UCSD-AML1 (cell line): ENCODE data around the gene SLC34A3.

Experiments
- DNase-seq: peaks from one replicate; lab custom pipeline; 2025; ENCODE audit not compliant: unreplicated experiment; lab: John Stamatoyannopoulos, UW

The SLC34A3 gene

DNA sequence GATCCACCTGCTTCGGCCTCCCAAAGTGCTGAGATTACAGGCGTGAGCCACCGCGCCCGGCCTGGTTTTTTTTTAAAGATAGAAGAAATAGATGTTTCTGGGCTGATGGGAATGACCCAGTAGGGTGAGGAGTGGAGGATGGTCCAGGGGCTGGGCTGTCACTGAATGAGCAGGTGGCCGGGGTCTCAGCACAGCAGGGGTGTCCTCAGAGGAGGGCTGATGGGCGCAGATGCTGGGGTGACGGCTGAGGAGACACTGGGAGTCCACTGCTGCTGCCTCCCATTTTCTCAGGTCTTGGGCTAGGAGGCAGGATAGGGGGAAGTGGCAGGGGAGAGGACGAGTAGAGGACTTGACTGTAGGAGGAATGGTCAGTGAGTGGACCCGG lies 44.5 kb downstream of the SLC34A3 start:
- no peak for DNase-seq

DNA sequence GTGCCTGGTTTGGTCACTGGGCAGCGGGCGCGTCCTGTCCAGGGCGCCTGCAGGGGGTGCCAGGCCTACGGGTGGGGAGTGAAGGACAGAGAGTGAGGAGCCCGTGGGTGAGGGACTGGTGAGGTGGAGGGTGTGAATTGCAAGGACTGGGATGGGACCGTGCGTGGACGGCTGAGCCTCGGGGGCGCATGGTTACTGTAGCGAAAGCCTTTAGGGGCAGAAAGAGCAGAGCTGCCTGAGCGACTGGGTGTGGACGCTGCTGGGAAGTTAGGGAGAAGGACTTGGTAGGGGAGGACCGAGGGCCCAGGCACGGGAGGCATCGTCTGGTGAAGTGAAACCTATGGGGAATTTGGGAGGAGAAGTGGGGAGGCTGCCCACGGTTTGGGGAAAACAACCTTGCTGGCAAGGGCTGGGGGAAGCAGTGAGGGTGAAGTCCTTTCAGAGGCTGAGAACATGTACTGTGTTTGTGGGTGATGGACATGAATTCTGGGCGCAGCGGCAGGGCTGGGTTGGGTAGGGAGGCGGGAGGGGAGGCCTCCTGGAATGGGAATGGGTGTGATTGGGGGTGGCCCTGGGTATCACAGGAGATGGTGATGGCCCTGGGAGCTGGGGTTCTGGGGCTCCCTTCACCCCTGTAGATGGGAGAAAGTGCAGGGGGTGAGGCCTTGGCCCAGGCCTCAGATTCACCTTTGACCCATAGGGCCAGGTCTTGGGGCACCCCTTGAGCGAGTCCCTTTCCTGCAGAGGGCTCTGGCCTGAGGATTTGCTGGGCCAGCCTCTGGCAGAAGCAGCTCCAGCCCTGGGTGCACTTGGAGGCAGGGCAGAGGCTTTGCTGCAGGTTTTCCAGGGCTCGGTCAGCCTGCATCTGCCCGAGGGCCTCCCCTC lies 45.1 kb downstream of the SLC34A3 start:
- DNase-seq = no peak

DNA sequence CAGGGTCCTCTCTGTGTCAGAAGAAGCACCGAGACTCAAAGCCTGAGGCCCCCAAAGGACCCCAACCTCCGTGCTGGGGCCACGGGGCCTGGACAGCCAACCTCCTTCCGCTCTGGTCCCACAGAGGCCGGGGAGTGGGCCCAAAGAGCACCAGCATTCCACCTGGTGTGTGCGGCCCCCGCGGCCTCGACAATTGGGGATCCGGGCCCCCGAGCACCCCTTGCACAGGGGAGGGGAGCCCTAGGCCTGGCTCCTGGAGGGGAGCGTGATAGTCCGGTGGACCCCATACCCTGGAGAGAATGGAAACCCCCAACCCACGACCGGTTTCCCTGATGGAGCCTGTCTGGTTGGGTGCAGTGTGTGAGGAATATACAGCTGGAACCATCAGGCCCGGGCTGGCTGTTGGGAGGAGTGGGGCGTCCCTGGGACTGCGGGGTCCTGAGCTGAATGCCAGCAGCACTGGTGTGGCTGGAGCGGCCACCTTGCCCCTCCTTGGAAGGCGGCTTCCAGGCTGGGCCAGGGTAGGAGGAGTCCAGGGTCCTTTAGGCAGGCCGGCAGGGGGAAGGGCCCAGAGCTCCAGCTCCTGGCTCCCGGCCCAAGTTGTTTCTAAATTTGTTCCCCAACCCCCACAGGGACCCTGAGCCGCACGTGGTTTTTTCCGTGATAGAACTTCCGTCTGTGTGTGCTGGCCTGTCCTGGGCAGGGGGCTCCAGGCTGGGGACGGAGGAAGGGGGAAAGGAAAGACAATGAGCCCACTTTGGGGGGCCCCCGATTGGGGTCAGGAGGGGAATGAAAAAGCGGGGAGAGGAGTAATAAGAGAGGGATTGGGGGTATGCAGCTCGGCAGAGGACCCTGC lies 46.0 kb downstream of the SLC34A3 start:
- peak; percentile 86 for DNase-seq

DNA sequence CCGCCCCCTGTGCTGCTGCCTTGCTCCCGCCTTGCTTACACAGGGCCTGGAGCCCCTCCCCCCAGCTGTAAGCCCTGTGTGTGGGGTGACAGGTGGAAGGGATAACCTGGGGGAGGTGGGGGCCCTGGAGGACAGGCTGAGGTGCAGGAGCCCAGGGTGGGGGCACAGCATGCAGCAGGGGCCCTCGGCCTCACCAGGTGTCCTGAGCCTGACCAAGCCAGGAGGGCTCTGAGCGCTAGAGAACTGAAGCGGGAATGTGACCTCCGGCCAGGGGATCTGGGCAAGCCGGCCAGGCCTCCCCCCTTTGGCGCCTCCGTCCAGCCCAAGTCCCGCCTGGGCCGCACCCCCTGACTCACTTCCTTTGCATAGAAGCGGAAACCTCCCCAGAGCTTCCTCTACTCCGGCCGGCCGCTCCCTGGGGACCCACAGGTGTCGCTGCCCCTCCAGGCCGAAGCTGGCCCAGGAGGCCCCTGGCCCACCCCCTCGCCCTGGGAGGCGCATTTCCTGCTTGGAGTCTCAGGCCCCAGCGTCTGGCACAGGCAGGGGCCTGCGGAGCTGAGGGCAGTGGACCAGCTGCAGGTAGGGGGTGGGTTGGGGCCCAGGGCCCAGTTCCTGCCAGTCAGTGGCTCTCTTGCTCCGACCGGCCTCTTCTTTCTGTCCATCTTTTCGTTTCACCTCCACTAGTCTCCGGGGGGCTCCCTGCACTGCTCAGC lies 46.8 kb downstream of the SLC34A3 start, which contains the start of gene TOR4A:
Gene TOR4A (plus strand): TSS at position 398 of the 713 bp plus-strand sequence. CDS start 964 bp downstream, outside the sequence.
- DNase-seq = peak; percentile 94

DNA sequence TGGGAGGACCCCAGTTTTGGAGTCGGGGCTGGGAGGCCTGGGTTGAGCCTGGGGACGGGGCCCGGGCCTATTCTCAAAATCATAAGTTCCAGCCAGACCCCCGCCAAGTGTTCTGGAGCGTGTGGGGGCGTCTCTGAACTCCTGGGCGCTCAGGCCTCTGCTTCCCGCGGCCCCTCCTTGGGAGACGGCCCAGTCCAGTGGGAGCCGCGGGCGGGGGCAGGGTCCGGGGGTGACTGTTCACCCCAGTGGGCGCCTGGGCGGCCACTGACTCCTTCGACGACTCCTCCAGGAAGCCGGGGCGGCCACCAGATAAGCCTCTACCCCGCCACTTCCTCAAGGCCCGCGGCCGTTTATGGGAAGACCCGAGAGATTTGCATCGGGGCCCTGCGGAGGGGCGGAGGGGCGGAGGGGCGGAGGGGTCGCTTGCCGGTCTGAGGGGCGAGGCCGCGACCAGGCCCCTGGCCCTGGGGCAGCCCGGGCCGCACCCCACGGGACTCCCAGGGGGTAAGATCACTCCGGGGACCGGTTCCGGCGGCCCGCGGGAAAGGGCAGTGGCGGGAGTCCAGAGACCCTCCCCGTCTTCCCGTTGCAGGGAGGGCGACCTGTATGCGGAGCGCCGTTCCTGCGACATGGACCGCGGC lies 47.5 kb downstream of the SLC34A3 start:
- peak; percentile 65 for DNase-seq

DNA sequence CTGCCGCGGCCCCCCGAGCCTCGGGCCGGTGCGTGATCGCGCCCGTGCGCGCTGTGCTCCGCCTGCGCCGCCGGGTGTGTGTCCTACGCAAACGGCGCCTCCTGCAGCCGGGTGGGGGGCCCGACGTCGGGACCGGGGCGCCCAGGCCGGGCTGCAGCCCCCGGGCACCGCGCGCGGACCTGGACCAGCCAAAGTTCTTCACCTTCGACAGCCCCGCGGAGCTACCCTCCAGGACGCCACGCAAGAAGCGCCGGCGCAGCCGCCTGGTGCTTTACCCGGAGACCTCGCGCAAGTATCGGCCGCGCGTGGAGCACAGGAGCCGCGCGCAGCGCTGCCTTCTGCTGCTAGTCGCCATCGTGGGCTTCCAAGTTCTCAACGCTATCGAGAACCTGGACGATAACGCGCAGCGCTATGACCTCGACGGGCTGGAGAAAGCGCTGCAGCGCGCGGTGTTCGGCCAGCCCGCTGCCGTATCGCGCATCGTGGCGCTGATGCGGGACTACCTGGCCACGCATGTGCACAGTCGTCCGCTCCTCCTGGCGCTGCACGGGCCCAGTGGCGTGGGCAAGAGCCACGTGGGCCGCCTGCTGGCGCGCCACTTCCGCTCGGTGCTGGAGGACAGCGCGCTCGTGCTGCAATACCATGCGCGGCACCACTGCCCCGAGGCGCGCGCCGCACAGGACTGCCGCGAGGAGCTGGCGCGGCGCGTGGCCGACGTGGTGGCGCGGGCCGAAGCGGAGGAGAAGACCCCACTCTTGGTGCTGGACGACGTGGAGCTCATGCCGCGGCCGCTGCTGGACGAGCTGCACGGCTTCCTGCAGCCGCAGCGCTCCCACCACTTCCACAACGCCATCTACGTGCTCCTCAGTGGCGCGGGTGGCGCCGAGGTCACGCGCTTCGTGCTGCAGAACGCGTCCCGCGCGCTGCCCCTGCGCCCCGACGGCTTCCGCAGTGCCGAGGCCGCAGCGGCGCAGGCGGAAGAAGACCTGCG lies 48.3 kb downstream of the SLC34A3 start:
- DNase-seq = no peak

DNA sequence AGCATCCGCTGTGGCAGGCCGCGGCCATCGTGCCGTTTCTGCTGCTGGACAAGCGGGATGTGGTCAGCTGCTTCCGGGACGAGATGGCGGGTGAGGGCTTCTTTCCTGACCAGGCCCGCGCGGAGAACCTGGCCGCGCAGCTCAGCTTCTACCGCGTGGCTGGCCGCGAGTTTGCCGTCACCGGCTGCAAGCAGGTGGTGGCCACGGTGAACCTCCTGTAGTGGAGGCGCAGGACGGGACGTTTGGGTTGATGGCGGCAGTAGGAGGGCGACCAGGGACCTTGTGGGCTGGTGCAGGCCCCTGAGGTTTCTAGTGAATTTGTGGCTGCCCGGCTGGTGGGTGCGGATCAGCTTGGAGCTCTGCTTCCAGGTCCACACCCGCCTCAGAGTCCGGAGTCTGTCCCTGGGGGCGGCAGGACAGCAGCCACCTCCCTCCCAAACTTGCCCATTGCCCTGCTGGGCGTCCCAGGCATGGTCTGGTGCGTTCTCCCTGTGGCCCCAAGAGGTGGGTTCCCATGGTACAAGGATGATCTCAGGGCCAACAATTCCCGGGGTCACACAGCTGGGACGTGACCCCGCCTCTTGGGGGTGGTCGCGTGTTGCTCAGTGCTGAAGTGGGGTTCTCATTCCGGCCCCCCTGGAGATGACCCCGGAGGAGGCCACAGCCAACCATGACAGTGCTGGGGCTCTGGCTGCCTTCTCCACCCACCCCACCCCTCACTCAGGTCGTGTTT lies 49.2 kb downstream of the SLC34A3 start:
- no peak for DNase-seq

DNA sequence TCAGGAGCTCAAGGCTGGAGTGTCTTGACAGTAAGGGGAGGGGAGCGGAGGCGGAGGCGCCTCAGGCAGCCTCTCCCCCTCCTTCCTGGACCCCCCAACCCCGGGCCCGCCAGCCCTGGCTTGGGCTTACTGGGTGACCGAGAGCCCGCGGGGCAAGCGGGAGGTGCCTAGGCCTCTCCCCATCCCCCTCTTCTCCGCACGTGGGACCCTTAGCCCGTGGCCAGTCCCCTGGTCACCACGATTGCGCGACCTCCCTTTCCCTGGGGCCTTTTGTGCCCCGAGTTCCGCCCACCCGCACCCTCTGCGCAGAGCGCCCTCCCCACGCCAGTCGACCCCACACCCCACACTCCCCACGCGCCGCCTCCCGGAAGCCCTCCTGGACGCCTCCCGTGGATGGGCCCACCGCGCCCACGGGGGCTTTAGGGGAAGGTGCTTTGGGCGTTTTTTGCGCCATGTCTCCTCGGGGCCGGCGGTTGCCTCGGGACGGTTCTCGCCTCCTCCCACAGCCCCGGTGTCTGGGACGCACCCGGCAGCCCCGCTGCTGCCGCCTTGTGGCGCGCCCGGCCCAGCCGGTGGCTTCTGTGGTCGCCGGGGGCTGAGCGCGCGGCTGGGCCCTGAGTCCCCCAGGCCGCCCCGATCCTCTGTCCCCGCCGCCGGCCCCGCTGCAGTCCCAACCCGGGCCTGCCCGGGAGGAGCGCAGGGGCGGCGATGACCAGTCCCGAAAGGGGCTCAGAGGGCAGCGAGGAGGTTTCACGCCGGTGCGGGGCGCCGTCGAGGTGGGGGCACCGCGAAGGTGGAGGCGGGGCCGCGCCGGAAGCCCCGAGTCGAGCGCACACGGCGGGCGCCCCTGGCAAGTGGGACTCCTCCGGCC lies 50.0 kb downstream of the SLC34A3 start:
- DNase-seq = no peak

DNA sequence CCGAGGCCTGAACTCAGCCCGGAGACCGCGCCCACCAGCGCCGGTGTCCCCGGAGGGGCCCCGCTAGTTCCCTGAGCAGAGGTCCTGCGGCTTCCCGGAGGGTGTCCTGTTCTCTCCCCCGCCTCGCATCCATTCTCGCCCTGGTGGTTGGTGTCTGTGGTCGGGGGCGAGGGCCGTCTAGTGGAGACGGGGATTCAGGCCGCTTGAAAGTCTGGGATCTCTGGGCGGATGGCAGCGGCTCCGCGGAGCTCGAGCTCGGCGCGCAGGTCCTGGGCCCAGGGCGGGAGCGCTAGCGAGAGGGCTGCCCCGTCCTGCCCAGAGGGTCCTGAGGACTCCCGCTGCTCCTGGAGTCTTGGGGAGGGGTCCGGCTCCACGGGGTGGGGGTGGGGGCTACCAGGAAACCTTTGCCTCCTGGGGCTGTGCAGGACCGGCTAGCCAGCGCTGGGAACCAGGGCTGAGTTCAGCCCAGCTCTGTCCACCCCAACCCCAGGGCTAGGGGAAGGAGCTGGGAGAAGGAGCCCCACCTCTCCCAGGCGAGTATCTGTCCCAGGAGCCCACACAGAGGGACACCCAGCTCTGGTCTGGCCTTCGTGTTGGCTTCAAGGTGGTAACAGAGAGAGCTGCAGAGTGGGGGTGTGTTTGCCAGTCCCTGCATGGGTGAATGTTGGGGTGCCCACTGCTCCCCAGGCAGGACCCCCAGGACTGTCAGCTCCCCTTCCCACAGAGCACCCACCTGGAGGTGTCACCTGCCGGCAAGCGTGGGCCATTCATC lies 50.8 kb downstream of the SLC34A3 start:
- DNase-seq = no peak
